BJ (cell line): Measurements from ENCODE around the gene UBN1. TPM values are rescaled to one million over a fixed set of nuclear protein-coding genes. Genes with fewer than 3 reads are reported as not detected.

Source experiments
- CTCF ChIA-PET: fragments of 350-600 bp; formaldehyde crosslinking; extraction: SDS; loops from one replicate; lab custom pipeline; 2021; ENCODE audit warnings: antibody characterized with exemption, inconsistent platforms; lab: Yijun Ruan, JAX
- POLR2A ChIA-PET: fragments of 300-600 bp; sonication (Branson Sonifier 250); formaldehyde crosslinking; extraction: SDS; loops from one replicate; lab custom pipeline; 2021; ENCODE audit warnings: antibody characterized with exemption; lab: Charles Lee
- DNase-seq: peaks from one replicate; pipeline ENCODE4 v3.0.0-alpha.2; 2011; ENCODE audit warnings: low read depth
- H3K27me3 ChIP-seq: 2 replicates; pipeline ENCODE4 v1.6.0; 2011; ENCODE audit warnings: low read length; ENCODE audit not compliant: control insufficient read depth, insufficient read depth
- H3K36me3 ChIP-seq: 2 replicates; pipeline ENCODE4 v1.5.1; 2011; ENCODE audit warnings: low read length; ENCODE audit not compliant: control insufficient read depth, insufficient read depth
- H3K4me3 ChIP-seq: 2 replicates; pipeline ENCODE4 v1.5.1; 2011; ENCODE audit warnings: low read depth, mild to moderate bottlenecking, control low read depth, low read length
- CTCF ChIP-seq: IDR thresholded peaks from 2 replicates; pipeline ENCODE4 v1.5.1; 2011; ENCODE audit warnings: low read depth, mild to moderate bottlenecking, control low read depth, inconsistent platforms, low read length, moderate library complexity; ENCODE audit not compliant: insufficient read depth
- polyA plus RNA-seq: library from polyadenylated mRNA; depleted of rRNA; stranded (reverse); fragments of >200 nt; gene quantifications from 2 replicates; pipeline ENCODE4 v1.2.3, GENCODE V29; 2011

UBN1 gene
- polyA plus RNA-seq, 1 experiment = 11.2 TPM

DNA sequence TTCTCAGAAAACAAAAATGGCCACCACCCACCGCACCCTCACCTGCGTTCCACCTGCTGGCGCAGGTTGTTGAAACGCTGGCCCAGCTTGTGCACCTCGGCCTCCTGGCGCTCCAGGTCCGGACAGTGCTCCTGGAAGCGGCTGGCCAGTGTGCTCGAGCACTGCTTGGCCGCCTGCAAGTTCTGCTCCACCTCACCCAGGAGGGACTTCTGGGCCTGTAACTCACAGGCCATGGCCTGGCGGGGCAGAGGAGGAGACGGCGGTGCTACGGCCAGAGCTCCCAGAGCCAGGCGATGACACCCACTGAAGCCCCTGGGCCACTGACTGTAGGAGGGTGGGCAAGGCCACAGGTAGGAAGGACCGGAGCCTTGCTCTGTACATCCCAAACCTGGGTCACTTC lies 43.4 kb downstream of the UBN1 start:
- ChIA-PET POLR2A (no interaction called here), CTCF (interaction anchor here (1.3 to 1.5 kb wide), 2 partner anchors 65 kb away, joined by 3 to 4 read pairs; no protein-coding TSS in a partner anchor)
- Histone ChIP-seq H3K36me3 (peaks cover 5% of the 10 kb centered on the region), H3K4me3 (no peak overlapping the region), H3K27me3 (no peaks in the 10 kb centered on the region; the same call in 1 of the 2 replicates)
- DNase-seq = no peak
- no peak for TF ChIP-seq CTCF

- ChIA-PET POLR2A (no interaction called here), CTCF (interaction anchor here (0.9 to 1.3 kb wide), 3 partner anchors 11 to 198 kb away, joined by 3 to 5 read pairs (median 3); no protein-coding TSS in a partner anchor)
- no peak for TF ChIP-seq CTCF
- H3K4me3 ChIP-seq = no peak overlapping the region
- peaks cover 5% of the 10 kb centered on the region; the same call in 1 of the 2 replicates for H3K36me3 ChIP-seq
- DNase-seq = no peak
- H3K27me3 ChIP-seq = no peaks in the 10 kb centered on the region; the same call in 1 of the 2 replicates
Observed at GRCh38 chr16:4891097-4891885, 44.0 kb downstream of the UBN1 start.

GRCh38 chr16:4891886-4892216 lies 44.6 kb downstream of the UBN1 start:
- ChIA-PET POLR2A (no interaction called here), CTCF (interaction anchor here (0.9 to 1.3 kb wide), 3 partner anchors 11 to 197 kb away, joined by 3 to 5 read pairs (median 3); no protein-coding TSS in a partner anchor)
- Histone ChIP-seq H3K36me3 (peaks cover 5% of the 10 kb centered on the region; the same call in 1 of the 2 replicates), H3K27me3 (no peaks in the 10 kb centered on the region; the same call in 1 of the 2 replicates), H3K4me3 (no peak overlapping the region)
- TF ChIP-seq CTCF = no peak
- no peak for DNase-seq

DNA sequence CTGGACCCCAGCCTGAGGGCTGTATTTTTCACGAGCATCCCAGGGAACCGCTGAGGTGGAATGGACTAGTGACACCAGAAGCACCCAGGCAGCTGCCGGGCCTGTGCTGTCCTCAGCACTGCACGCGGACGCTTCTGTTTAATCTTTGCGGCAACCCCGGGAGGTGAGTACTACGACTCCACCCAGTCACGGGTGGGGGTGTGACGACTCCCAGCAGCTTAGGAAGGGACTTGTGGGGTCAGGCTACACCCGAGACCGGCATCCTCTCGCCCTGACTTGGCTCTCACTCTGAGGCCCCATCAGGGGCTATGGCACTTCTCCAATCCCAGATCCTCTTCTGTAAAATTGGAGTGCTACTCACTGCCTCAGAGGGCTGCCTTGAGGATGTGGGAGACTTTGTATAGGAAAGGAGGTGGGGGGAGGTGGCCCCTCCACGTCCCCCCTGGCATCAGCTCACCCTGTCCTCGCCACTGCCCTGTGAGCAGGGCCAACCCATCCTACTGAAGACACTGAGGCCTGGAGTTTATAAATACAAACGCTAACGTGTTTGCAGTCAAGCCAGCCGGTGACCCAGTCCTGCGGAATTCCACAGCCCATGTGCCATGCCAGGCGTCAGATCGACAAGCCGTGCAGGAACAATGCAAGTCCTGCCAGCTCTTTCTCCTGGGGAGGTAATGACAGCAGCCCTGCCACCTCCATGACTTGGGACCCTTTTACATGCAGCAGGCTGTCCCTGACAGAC lies 45.3 kb downstream of the UBN1 start:
- peak; percentile 35 for DNase-seq
- ChIA-PET POLR2A (no interaction called here), CTCF (no interaction called here)
- TF ChIP-seq CTCF = no peak
- Histone ChIP-seq H3K36me3 (peaks cover 5% of the 10 kb centered on the region; the same call in 1 of the 2 replicates), H3K27me3 (no peaks in the 10 kb centered on the region; the same call in 1 of the 2 replicates), H3K4me3 (no peak overlapping the region)
